WI38 (cell line): Measurements from ENCODE around the gene LMBR1.

Experiments used
- H3K4me3 ChIP-seq: 2 replicates; pipeline ENCODE4 v1.5.1; 2011; ENCODE audit warnings: low read depth, mild to moderate bottlenecking, control low read depth, low read length
- CTCF ChIP-seq: IDR thresholded peaks from 2 replicates; pipeline ENCODE4 v1.5.1; 2012; ENCODE audit warnings: low read depth, mild to moderate bottlenecking, control low read depth, low read length

Gene LMBR1

GRCh38 chr7:156840134-156840533 is 52.8 kb downstream of the LMBR1 start:
- no peak for TF ChIP-seq CTCF
- no peak overlapping the region for H3K4me3 ChIP-seq

GRCh38 chr7:156836443-156836842 is 56.5 kb downstream of the LMBR1 start:
- TF ChIP-seq CTCF = no peak

GRCh38 chr7:156834462-156834861 is 58.5 kb downstream of the LMBR1 start:
- TF ChIP-seq CTCF = no peak
- no peak overlapping the region for H3K4me3 ChIP-seq

More at GRCh38 chr7:156836443-156836842, 56.5 kb downstream of the LMBR1 start:
- H3K4me3 ChIP-seq = no peak overlapping the region

GRCh38 chr7:156833312-156833711 is 59.7 kb downstream of the LMBR1 start:
- no peak for TF ChIP-seq CTCF
- no peak overlapping the region for H3K4me3 ChIP-seq

GRCh38 chr7:156832195-156832877 is 60.6 kb downstream of the LMBR1 start:
- no peak for TF ChIP-seq CTCF
- H3K4me3 ChIP-seq = no peak overlapping the region

- H3K4me3 ChIP-seq = no peak overlapping the region
- no peak for TF ChIP-seq CTCF
Measured at GRCh38 chr7:156829669-156830336, 63.2 kb downstream of the LMBR1 start.

- peak; percentile 46 for TF ChIP-seq CTCF
- H3K4me3 ChIP-seq = no peak overlapping the region
Measured at GRCh38 chr7:156827587-156828203, 65.3 kb downstream of the LMBR1 start.
